Myocyte (in vitro differentiated cells): ENCODE results near the gene ZSWIM4. TPM values are rescaled to one million over a fixed set of nuclear protein-coding genes. Genes with fewer than 3 reads are reported as not detected.

Experiments used
- DNase-seq: peaks from one replicate; pipeline ENCODE4 v3.0.0-alpha.2; 2012; ENCODE audit warnings: low read depth
- total RNA-seq: library from RNA; depleted of rRNA; stranded (reverse); fragments of >200 nt; gene quantifications from 2 replicates; pipeline ENCODE4 v1.2.3, GENCODE V29; 2014

Gene ZSWIM4
- total RNA-seq, 1 donor from 2014 or later: 6.4 TPM

- no peak for DNase-seq
Measured at GRCh38 chr19:13808856-13809255, 13.6 kb downstream of the ZSWIM4 start.

GRCh38 chr19:13812544-13812943 lies 17.3 kb downstream of the ZSWIM4 start:
- DNase-seq: no peak

GRCh38 chr19:13813147-13813546 lies 17.9 kb downstream of the ZSWIM4 start:
- no peak for DNase-seq

GRCh38 chr19:13814550-13814949 lies 19.3 kb downstream of the ZSWIM4 start:
- DNase-seq: no peak

GRCh38 chr19:13817018-13817614 lies 21.9 kb downstream of the ZSWIM4 start:
- DNase-seq: no peak

GRCh38 chr19:13817615-13818371 lies 22.6 kb downstream of the ZSWIM4 start:
- no peak for DNase-seq

- no peak for DNase-seq
Measured at GRCh38 chr19:13819238-13819637, 24.0 kb downstream of the ZSWIM4 start.

GRCh38 chr19:13821292-13821691 lies 26.0 kb downstream of the ZSWIM4 start:
- no peak for DNase-seq

GRCh38 chr19:13823256-13823655 lies 28.0 kb downstream of the ZSWIM4 start:
- DNase-seq: no peak

GRCh38 chr19:13823901-13824300 lies 28.7 kb downstream of the ZSWIM4 start:
- DNase-seq: no peak

GRCh38 chr19:13824703-13825102 lies 29.5 kb downstream of the ZSWIM4 start:
- DNase-seq: no peak

GRCh38 chr19:13825489-13826441 lies 30.5 kb downstream of the ZSWIM4 start:
- no peak for DNase-seq

GRCh38 chr19:13826652-13827235 lies 31.5 kb downstream of the ZSWIM4 start:
- DNase-seq: no peak

- DNase-seq: no peak
Measured at GRCh38 chr19:13827656-13828055, 32.4 kb downstream of the ZSWIM4 start.

- DNase-seq: no peak
Measured at GRCh38 chr19:13830114-13830740, 35.0 kb downstream of the ZSWIM4 start.

GRCh38 chr19:13830741-13831536 lies 35.7 kb downstream of the ZSWIM4 start:
- DNase-seq: no peak

- no peak for DNase-seq
Measured at GRCh38 chr19:13831537-13832467, 36.6 kb downstream of the ZSWIM4 start.

GRCh38 chr19:13833330-13834243 lies 38.3 kb downstream of the ZSWIM4 start:
- peak; percentile 84 for DNase-seq
